Skeletal muscle tissue (tissue), 4 donors: ENCODE measurements around the gene PM20D1. TPM values are rescaled to one million over a fixed set of nuclear protein-coding genes. Genes with fewer than 3 reads are reported as not detected.

ENCODE experiments used
- H3K27ac ChIP-seq: one replicate; pipeline ENCODE4 v1.7.0; 2013; ENCODE audit warnings: mild to moderate bottlenecking, low read depth, low read length, inconsistent platforms
- H3K27me3 ChIP-seq, 3 donors: one replicate each; pipeline ENCODE4 v1.7.0; 2013; ENCODE audit warnings: low read length in 3 of 3; ENCODE audit not compliant: control insufficient read depth in 3 of 3, insufficient read depth in 3 of 3
- H3K36me3 ChIP-seq, 3 donors: one replicate each; pipeline ENCODE4 v1.7.0; 2013; ENCODE audit warnings: low read length in 3 of 3; ENCODE audit not compliant: control insufficient read depth in 3 of 3, insufficient read depth in 3 of 3
- H3K4me1 ChIP-seq, 3 donors: one replicate each; pipeline ENCODE4 v1.7.0; 2013; ENCODE audit warnings: low read length in 3 of 3, mild to moderate bottlenecking in 3 of 3; ENCODE audit not compliant: control insufficient read depth in 3 of 3, insufficient read depth in 3 of 3
- H3K4me3 ChIP-seq, 3 donors: one replicate each; pipeline ENCODE4 v1.7.0; 2013; ENCODE audit warnings: low read length in 3 of 3
- H3K9ac ChIP-seq, 3 donors: one replicate each; pipeline ENCODE4 v1.7.0; 2013; ENCODE audit warnings: low read length in 3 of 3, mild to moderate bottlenecking in 3 of 3, moderate library complexity in 2 of 3, low read depth in 1 of 3
- H3K9me3 ChIP-seq, 3 donors: one replicate each; pipeline ENCODE4 v1.7.0; 2013; ENCODE audit warnings: low read length in 3 of 3; ENCODE audit not compliant: control insufficient read depth in 3 of 3
- total RNA-seq: library from RNA; depleted of rRNA; stranded (reverse); fragments of >200 nt; gene quantifications from one replicate; pipeline ENCODE4 v1.2.3, GENCODE V29; 2014
- donor health status: Osteomylitis.

Gene PM20D1
- total RNA-seq, 1 donor from 2014 or later, result not detected

DNA sequence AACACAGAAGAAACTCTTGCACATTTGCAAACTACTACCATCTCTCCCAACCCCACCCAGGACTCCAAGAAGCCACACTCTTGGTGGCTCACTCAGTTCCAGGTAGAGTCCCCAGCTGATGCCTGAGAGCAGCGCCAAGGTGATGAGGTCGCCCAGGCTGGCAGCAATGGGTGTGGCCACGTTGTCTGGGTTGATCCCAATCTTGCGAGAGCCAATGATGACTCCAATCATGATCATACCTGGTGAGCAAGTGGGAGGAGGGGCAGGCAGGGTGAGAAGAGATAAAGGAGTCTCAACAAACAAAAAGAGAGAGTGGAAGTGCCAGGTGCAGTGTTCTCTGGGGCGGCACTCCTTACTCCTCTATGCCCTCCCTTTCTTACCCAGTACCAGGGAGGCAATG lies 51.4 kb downstream of the PM20D1 start:
- no peaks in the 10 kb centered on the region for H3K9me3 ChIP-seq

DNA sequence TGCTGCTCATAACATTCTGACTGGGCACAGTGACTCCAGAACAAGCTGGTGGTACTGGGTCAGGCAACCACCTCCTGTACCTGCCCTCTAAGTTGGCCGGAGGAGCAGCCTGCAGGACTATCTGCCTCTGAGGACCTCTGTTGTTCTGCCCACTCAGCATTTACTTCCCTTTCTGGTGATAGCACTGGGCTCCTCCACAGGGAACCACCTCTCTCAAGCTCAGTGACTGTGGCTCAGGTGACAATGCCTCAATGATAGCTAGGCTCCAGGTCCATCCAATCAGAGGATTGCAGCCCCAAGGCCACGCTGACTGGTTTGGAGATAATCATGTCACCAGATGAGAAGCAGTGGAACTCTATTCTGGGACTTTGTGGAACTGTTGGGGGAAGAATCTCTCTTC lies 52.8 kb downstream of the PM20D1 start:
- Histone ChIP-seq H3K27me3 (no peaks in the 10 kb centered on the region), H3K9me3 (no peaks in the 10 kb centered on the region), H3K9ac (no peak overlapping the region), H3K4me1 (peaks cover 10 to 22% (median 14%) of the 10 kb centered on the region in 3 donors), H3K27ac (no peak overlapping the region), H3K4me3 (no peak overlapping the region), H3K36me3 (peaks cover 64 to 76% (median 72%) of the 10 kb centered on the region in 3 donors)

More for the DNA sequence above, 51.4 kb downstream of the PM20D1 start:
- no peaks in the 10 kb centered on the region for H3K27me3 ChIP-seq
- H3K4me1 ChIP-seq, result peaks cover 4 to 11% (median 5%) of the 10 kb centered on the region in 3 donors
- peaks cover 62 to 70% (median 66%) of the 10 kb centered on the region in 3 donors for H3K36me3 ChIP-seq
- H3K4me3 ChIP-seq, result no peak overlapping the region
- no peak overlapping the region for H3K9ac ChIP-seq
- H3K27ac ChIP-seq, result no peak overlapping the region

DNA sequence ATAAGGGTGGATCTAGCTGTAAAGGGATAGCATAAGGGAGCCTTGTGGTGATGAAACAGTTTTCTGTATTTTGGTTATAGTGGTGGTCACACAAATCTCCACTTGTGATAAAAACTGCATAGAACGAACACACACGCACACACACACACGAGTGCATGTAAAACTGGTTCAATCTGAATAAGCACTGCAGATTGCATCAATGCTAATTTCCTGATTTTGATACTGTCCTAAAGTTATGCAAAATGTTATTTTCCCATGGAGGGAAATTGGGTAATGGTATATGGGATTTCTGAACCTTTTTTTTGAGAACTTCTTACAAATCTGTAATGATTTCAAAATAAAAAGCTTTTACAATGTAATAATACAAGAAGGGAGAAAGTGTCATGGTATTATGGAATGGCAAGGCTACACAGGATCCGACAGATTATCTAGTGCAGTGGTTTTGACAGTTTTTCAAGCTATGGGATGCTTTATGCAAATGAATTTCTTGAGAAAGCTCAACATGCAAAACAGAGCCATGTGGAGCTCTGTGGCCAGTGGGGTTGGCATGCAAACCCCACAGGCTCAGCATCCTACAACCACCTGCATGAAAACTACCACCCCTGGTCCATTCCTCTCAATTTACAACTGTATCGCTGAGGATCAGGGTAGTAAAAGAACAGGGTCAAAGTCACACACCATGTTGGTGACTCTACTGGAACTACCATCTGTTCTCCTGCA lies 55.8 kb downstream of the PM20D1 start:
- peaks cover 11 to 22% (median 11%) of the 10 kb centered on the region in 3 donors for H3K4me1 ChIP-seq
- H3K27ac ChIP-seq, result no peak overlapping the region
- no peaks in the 10 kb centered on the region for H3K9me3 ChIP-seq
- no peak overlapping the region for H3K9ac ChIP-seq
- peaks cover 73 to 79% (median 77%) of the 10 kb centered on the region in 3 donors for H3K36me3 ChIP-seq
- no peak overlapping the region for H3K4me3 ChIP-seq
- H3K27me3 ChIP-seq, result no peaks in the 10 kb centered on the region

DNA sequence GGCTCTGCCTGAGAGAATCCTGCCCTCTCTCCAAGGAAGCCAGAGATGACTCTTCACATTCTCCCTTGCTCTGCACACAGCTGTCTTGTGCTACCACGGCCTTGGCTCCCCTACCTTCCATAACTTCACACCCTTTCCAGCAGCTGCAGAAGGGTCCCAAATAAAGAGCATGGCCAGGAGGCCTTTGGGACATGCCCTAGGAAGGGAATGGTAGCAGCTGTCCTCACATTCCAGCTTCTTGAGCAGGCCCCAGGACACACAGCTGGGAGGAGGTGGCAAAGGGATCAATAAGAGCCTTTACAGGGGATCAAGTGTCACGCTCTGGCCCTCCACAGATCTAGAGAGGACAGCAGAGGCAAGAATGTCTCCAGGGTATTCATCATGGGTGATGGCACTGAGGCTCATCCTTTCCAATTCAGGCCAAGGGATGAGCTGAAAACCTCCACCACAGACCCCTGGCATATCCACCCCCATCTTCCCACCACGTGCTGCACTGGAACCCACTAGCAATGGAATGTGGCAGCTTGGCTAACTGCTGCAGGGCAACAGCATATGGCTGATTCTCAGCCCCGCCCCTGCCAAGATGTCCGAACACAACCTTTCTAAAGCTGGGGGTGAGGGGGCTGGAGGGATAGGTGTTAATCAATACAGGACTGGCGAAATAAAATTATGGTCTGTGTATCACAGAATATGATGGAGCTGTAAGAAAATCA lies 56.8 kb downstream of the PM20D1 start:
- Histone ChIP-seq H3K36me3 (peaks cover 62 to 69% (median 67%) of the 10 kb centered on the region in 3 donors), H3K4me3 (no peak overlapping the region), H3K27ac (peak overlapping the region; percentile 34)

DNA sequence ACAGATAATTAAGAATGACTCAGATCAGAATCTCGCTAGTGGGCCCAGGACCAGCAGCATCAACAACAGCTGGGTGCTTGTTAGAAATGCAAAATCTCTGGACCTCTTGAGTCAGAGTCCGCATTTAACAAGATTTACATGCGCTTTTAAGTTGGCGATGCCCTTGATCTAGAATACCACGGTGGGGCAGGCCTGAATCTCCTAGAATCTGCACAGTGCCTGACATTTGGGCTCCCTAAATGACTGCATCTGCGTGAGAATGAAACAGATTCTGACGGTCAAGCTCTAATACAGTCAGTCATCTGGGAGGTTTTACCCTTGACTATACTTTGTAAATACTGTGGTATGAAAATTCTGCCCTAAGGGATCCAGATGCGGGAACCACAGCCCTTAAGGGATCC lies 57.5 kb downstream of the PM20D1 start:
- Histone ChIP-seq H3K4me3 (no peak overlapping the region), H3K4me1 (peaks cover 11 to 22% (median 11%) of the 10 kb centered on the region in 3 donors), H3K36me3 (peaks cover 57 to 63% (median 61%) of the 10 kb centered on the region in 3 donors), H3K27me3 (no peaks in the 10 kb centered on the region), H3K9ac (peak overlapping the region in 1 of 3 donors; percentile 62), H3K27ac (no peak overlapping the region), H3K9me3 (no peaks in the 10 kb centered on the region)

More for the DNA sequence above, 56.8 kb downstream of the PM20D1 start:
- H3K27me3 ChIP-seq, result no peaks in the 10 kb centered on the region
- peak overlapping the region in 1 of 3 donors; percentile 62 for H3K9ac ChIP-seq
- H3K9me3 ChIP-seq, result no peaks in the 10 kb centered on the region
- peaks cover 11 to 22% (median 11%) of the 10 kb centered on the region in 3 donors for H3K4me1 ChIP-seq

DNA sequence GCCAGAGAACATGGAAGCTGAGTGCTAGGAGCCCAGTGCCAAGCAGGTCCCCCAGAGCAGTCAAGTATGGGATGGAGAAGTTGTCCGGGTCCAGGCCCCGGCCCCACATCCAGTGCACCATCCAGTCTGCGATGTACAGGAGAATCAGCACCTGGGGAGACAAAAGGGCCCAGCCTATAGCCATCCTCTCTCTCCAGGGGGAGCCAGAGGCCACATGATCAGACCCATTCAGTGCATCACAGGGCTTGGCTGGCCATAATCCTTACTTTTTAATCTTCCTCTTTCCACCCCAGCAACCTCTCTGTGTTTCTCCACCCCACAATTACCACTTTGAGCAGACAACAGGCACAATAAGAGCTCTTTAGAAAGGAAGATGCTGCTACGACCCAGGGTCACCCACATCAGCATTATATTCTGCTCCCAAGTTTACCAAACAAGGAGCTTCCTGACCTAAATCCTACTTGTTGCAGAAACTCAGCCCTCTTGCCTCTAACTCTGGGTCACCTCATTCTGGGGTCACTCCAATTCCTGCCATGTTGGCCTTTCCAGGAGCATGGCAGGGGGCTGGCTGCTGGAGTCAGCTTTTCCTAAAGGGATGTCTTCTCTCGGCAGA lies 58.3 kb downstream of the PM20D1 start:
- H3K27ac ChIP-seq, result no peak overlapping the region
- H3K9ac ChIP-seq, result peak overlapping the region in 1 of 3 donors; percentile 50
- H3K36me3 ChIP-seq, result peaks cover 49 to 54% (median 53%) of the 10 kb centered on the region in 3 donors

DNA sequence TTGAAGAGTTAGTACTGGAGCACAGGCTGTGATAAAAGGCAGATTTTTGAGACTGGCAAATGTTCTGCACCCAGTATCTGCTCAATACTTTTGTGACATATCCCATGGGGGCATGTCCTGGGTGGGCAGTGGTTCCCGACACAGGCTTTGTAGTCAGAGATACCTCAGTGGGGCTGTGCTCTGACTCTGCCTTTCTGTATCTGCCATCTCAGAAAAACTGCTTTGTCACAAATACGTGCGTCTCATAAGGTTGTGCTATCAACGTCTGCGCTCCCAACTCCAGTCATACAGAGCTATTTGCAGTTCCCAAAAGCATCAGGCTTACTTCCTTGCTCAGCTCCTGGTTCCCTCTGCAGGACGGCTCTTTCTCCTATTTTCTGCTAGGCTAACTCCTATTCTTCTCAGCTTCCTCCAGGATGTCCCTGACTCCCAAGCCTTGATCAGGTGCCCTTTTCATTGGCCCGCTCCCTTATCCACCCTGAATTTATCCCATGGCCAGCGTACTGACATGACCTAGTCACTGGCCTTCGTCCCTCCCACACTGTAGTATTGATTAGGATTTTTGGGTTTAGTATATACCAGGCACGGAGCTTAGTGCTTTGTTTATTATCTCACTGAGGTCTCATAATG lies 62.5 kb downstream of the PM20D1 start:
- Histone ChIP-seq H3K9ac (peak overlapping the region in 1 of 3 donors; percentile 17), H3K36me3 (peaks cover 13 to 25% (median 20%) of the 10 kb centered on the region in 3 donors), H3K4me1 (peaks cover 19 to 30% (median 22%) of the 10 kb centered on the region in 3 donors), H3K27ac (no peak overlapping the region), H3K27me3 (no peaks in the 10 kb centered on the region), H3K9me3 (no peaks in the 10 kb centered on the region), H3K4me3 (no peak overlapping the region)

More for the DNA sequence above, 58.3 kb downstream of the PM20D1 start:
- peaks cover 11 to 24% (median 11%) of the 10 kb centered on the region in 3 donors for H3K4me1 ChIP-seq
- no peak overlapping the region for H3K4me3 ChIP-seq
- no peaks in the 10 kb centered on the region for H3K27me3 ChIP-seq
- H3K9me3 ChIP-seq, result no peaks in the 10 kb centered on the region

DNA sequence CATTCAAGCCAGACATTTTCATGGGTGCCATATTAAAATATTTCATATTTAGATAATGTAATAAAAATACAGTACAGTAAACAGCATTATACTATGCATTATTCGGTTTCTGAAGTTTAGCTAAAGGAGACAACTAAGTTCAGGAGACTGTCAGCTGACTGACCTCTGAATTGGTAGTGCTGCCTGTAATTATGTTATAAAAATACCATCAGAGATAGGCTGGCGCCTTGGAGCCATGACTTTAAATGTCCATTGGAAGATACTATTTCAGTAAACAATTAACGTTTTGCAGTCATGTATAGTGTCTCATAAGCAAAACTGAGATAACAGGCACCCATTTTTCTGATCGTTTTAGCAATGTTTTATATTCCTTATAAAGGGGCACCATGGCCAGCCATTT lies 63.3 kb downstream of the PM20D1 start:
- Histone ChIP-seq H3K27ac (no peak overlapping the region), H3K9me3 (no peaks in the 10 kb centered on the region), H3K9ac (no peak overlapping the region), H3K36me3 (peaks cover 9 to 20% (median 16%) of the 10 kb centered on the region in 3 donors), H3K4me1 (peaks cover 18 to 24% (median 19%) of the 10 kb centered on the region in 3 donors), H3K4me3 (no peak overlapping the region), H3K27me3 (no peaks in the 10 kb centered on the region)

DNA sequence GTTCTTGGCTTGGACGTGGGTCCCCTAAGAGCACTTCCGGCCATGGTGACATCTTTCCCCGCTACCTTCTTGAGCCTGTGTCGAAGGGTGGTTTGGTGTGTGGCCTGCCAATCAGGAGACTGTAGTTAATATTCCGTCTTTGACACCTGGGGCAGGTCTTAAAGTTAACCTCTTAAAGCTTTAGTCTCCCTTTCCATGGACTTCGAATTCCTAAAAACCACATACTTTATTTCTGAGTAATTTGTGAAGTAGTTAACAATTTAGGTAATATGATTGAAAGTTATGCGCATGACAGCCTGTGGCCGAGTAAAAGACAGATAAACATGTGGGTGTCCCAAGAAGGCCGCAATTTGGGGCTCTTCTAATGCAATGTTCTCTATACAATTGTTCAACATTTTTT lies 64.5 kb downstream of the PM20D1 start:
- H3K4me3 ChIP-seq, result no peak overlapping the region
- H3K9me3 ChIP-seq, result no peaks in the 10 kb centered on the region
- H3K4me1 ChIP-seq, result peaks cover 17 to 20% (median 19%) of the 10 kb centered on the region in 3 donors
- H3K27me3 ChIP-seq, result no peaks in the 10 kb centered on the region
- H3K36me3 ChIP-seq, result peaks cover 5 to 10% (median 9%) of the 10 kb centered on the region in 3 donors
- H3K27ac ChIP-seq, result no peak overlapping the region
- H3K9ac ChIP-seq, result no peak overlapping the region
